Fibroblast of lung (primary cell): Measurements from ENCODE around the gene C3orf20.

Source experiments
- EZH2 ChIP-seq: IDR thresholded peaks from 2 replicates; pipeline ENCODE4 v1.5.1; 2012; ENCODE audit warnings: low read length, control low read depth, mild to moderate bottlenecking; ENCODE audit errors: missing control alignments
- TF ChIP-seq, protein P1 (sequence below), 2 donors: IDR thresholded peaks in 1 of 2; conservative IDR thresholded peaks in 1 of 2; 1 replicate in 1 of 2; 2 replicates in 1 of 2; pipeline ENCODE4 v1.5.1; 2011 to 2012; ENCODE audit warnings: low read length in 2 of 2, control low read depth in 1 of 2, inconsistent platforms in 1 of 2, low read depth in 1 of 2, mild to moderate bottlenecking in 1 of 2

DNA sequence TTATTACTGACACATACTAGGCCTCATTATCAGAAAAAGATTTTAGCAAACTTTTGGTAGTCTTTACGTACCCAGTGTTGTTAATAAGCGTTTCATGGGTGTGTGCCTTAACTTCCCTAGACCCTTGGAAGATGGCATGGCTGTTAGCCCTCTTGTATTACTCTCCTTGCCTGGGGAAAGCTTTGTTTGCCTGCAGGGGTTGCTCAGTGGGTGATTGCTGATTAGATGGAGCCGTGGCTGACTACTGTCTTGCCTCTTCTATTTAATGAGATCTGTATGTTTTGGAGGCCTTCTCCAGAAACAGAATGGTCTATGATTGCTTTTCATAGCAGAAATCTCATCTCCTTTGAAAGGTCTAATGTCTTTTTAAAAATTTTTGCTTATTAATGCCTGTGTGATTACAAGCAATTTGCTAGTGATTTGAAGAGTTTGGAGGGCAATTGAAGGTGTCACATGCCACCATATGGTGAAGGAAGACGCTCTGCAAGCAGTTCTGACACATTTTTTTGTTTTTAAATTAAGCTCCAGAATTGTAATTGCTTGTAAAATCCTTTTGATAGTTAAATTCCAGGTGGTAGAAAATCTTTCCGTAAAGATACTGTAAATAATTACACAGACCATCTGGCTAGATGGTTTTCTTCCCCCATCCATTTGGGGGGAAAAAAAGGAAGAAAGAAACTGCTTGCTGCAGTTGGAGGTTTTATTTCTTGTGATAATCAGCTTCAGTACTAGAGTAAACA lies 11.4 kb upstream of the C3orf20 start:
- TF ChIP-seq, protein P1, sequence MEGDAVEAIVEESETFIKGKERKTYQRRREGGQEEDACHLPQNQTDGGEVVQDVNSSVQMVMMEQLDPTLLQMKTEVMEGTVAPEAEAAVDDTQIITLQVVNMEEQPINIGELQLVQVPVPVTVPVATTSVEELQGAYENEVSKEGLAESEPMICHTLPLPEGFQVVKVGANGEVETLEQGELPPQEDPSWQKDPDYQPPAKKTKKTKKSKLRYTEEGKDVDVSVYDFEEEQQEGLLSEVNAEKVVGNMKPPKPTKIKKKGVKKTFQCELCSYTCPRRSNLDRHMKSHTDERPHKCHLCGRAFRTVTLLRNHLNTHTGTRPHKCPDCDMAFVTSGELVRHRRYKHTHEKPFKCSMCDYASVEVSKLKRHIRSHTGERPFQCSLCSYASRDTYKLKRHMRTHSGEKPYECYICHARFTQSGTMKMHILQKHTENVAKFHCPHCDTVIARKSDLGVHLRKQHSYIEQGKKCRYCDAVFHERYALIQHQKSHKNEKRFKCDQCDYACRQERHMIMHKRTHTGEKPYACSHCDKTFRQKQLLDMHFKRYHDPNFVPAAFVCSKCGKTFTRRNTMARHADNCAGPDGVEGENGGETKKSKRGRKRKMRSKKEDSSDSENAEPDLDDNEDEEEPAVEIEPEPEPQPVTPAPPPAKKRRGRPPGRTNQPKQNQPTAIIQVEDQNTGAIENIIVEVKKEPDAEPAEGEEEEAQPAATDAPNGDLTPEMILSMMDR (conservative IDR thresholded peaks at IDR 0.05 in 1 of 2, IDR thresholded peaks at IDR 0.05 in 1 of 2; ENCODE audit: low read depth in 1 of 2, low read length in 2 of 2), result no peak
- no peak for TF ChIP-seq EZH2
